Mucosa of gallbladder (tissue), 1 donor: ENCODE measurements around the gene TNFAIP2. TPM values are rescaled to one million over a fixed set of nuclear protein-coding genes. Genes with fewer than 3 reads are reported as not detected.

ENCODE experiments used
- total RNA-seq: library from RNA; stranded (reverse); gene quantifications from one replicate; pipeline ENCODE4 v1.2.1, GENCODE V29; 2021
- donor health status: DM: no; HTN: no; CAD: no.

The TNFAIP2 gene
- total RNA-seq, 1 donor from 2014 or later, result 133 TPM

Other genes with a start within 250 kb of the TNFAIP2 start
- gene AMN, start 200.8 kb upstream of the TNFAIP2 start, total RNA-seq, result 204 TPM
- 165 TPM for gene CDC42BPB, start 65.9 kb upstream of the TNFAIP2 start, total RNA-seq
- gene LBHD2, start 39.3 kb upstream of the TNFAIP2 start, total RNA-seq, result 0.60 TPM
- gene EXOC3L4, start 28.7 kb upstream of the TNFAIP2 start, total RNA-seq, result 22.9 TPM
- gene EIF5, start 210.8 kb downstream of the TNFAIP2 start, total RNA-seq, result 265 TPM